ENCODE measurements around the gene ZNF358.
A peak's percentile ranks its signal among the peaks of the same experiment; 100 is the strongest.
"Not testable (repeated sequence)": the region's sequence is repeated elsewhere in the genome, so short reads cannot be mapped to it uniquely, and the experiment has no call there.

Gene ZNF358

DNA sequence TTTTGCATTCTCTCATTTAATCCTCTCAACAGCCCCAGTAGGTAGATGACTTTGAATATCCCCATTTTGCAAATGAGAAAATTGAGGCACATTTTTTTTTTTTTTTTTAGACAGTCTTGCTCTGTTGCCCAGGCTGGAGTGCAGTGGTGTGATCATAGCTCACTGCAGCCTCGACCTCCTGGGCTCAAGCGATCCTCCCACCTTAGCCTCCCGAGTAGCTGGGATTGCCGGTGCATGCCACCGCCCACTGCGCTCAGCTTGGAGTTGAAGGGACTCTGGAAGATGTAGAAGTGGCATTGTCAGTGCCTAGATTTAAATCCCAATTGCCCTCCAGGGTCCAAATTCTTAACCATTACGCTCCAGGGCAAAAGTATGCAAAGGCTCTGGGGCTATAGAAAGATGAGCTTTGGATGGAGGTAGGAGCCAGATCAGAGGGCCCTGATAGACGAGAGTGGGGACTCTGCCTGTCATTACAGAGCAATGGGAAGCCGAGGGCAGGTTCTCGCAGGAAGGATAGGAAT, 5.7 kb downstream of the ZNF358 start:
- DNase-seq: peak; percentile 26

DNA sequence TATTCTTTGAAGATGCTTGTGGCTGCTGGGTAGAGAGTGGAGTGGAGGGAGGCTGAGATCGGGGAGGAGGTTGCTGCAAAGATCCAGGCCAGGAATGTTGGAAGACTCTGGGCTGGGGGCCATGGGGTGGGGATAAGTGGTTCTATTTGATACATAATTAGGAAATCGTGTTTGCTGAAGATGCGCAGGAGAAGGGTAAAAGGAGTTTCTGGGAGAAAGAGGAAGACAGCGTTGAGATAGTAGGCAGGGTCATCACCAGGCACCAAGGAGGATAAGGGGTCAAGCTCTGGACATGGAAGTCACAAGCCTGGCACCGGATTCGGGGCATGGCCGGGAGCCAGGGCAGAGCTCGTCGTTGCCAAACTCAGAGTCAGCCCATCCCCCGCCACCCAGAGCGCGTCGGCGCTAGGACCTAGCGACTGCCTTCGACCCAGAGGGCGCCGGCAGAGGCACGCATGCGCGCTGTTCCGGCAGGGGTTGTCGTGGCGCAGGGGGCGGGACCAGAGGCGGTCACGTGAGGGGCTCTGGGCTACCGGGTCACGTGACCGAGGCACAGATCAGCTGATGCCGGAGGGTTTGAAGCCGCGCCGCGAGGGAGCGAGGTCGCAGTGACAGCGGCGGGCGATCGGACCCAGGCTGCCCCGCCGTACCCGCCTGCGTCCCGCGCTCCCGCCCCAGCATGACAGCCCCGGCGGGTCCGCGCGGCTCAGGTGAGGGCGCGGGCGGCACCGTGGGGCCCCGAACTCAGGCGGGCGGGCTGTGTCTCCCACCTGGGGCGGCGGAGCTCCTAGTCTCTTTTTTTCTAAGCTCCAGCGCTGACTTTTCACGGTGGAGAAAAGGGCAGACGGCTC, 6.4 kb downstream of the ZNF358 start, which contains the start of gene MCOLN1:
TSS of gene MCOLN1 (plus strand) at position 553 of the 851 bp plus-strand sequence. CDS start at position 680, 127 bp downstream.
- DNase-seq: peak; percentile 98

DNA sequence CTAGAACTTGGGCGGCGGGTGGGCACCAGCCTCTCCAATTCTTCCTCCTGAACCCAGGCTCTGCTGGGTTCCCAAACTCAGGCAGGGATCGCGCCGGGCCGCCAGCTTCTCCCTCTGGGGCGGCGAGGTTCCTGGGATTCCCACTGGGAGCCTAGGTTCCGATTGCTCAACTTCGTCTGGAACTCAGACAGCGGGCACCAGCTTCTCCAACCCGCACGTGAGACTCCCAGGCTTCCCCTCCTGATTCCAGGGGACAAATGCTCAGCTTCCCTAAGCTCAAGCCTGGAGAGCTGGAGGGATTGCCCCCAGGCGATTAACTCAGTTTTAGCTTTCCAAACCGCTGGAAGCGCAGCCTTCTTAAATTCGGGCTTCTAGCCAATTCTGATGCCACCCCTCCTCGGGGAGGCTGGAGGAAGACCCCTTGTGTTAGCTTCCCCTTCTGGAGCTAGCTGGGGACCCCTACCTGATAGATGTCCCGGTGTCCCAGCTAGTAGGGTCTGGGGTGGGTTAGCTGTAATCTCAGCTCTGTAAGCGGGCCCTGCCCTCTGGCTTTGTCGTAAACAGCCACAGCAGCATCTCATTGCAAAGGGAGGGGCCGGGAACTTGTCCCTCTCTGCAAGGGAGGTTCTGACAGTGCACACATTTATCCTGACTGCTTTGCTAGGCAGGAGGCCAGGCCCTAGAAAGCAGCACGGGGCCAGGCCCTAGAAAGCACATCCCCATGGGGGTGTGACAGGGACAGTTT, 7.2 kb downstream of the ZNF358 start:
- DNase-seq: peak; percentile 19

DNA sequence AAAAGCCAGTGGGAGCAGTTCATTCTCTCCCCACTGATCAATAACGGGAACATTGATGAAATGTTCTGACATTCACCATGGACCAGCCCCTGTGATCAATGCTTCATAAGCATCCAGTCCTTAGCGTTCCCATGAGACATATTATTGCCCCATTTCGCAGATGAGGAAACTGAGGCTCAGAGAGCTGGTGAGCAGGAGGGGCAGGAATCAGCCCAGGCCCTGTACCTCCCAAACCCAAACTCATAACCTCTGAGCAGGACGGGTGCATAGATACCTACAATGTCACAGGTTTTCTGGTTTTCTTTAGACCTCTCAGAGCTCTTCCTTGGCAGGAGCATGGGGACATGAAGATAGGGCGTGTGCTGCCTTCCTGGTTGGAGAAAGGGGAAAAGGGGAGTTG, 8.6 kb downstream of the ZNF358 start:
- DNase-seq: no peak

DNA sequence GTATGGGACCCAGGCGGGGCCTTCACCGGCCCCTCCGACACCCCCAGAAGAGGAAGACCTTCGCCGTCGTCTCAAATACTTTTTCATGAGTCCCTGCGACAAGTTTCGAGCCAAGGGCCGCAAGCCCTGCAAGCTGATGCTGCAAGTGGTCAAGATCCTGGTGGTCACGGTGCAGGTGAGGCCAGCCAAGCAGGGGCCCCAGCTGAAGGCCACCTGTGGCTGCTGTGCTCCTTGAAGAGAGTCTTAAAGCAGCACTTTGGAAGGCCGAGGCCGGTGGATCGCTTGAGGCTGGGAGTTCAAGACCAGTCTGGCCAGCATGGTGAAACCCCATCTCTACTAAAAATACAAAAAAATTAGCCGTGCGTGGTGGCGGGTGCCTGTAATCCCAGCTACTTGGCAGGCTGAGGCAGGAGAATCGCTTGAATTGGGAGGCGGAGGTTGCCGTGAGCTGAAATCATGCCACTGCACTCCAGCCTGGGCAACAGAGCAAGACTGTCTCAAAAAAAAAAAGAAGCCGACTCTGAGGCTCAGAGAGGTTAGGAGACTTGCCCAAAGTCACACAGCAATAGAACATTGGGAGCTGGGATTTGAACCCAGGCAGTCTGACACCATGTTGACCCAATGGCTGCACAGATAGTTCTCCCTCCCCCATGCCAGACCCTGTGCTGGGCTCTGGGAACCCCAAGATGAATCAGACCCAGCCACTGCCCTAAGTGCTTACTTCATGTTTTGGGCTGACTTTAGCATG, 9.3 kb downstream of the ZNF358 start:
- no peak for DNase-seq

DNA sequence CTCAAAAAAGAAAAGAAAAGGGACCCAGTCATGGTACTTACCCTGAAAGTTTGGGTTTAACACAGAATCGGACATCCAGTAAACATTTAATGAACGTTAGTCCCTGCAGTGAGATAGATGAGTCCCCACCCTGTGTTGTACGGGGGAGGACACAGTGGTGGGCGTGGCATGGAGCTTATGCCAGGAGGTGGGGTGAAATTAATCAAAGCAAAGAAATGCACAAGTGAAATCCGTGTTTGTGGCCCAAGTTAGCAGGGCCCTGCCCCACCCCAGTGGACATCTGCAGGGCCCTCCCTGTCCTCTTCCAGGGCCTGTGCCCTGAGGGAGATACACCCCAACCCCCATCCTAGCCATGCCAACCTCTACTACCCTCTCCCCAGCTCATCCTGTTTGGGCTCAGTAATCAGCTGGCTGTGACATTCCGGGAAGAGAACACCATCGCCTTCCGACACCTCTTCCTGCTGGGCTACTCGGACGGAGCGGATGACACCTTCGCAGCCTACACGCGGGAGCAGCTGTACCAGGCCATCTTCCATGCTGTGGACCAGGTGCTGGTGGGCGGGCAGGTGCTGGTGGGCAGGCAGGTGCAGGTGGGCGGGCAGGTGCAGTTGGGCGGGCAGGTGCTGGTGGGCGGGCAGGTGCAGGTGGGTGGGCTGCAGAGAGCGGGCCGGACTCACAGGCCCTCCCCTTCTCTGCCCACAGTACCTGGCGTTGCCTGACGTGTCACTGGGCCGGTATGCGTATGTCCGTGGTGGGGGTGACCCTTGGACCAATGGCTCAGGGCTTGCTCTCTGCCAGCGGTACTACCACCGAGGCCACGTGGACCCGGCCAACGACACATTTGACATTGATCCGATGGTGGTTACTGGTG, 10.4 kb downstream of the ZNF358 start:
- DNase-seq: no peak

DNA sequence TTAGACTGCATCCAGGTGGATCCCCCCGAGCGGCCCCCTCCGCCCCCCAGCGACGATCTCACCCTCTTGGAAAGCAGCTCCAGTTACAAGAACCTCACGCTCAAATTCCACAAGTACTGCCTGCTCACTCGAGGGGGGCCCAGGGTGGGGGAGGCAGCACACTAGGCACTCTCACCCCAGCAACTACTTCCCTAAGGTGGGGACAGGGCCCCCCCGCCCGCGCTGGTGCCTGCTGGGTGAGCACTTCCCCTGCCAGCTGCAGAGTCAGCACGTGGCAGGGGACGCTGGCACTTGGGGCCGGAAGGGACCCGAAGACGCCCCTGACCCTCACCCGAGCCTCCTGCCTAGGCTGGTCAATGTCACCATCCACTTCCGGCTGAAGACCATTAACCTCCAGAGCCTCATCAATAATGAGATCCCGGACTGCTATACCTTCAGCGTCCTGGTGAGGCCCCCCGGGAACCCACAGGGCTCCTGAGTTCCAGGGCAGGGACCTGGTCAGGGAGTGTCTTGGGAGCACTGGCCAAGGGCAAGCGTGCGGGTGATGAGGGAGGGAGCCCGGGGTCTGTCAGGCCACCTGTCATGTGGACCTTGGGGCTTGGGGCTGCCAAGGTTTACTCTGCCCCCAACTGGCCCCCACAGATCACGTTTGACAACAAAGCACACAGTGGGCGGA, 11.8 kb downstream of the ZNF358 start:
- no peak for DNase-seq

DNA sequence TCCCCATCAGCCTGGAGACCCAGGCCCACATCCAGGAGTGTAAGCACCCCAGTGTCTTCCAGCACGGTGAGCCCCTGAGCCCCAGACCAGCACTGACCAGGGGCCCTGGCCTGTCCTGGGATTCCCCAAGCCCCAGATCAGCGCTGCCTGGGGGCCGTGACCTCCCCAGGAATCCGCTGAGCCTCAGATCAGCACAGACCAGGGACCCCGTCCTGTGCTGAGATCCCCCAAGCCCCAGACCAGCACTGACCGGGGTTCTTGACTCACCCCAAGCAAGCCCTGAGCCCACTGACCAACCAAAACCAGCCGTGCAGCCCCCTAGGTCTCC, 12.3 kb downstream of the ZNF358 start:
- no peak for DNase-seq

DNA sequence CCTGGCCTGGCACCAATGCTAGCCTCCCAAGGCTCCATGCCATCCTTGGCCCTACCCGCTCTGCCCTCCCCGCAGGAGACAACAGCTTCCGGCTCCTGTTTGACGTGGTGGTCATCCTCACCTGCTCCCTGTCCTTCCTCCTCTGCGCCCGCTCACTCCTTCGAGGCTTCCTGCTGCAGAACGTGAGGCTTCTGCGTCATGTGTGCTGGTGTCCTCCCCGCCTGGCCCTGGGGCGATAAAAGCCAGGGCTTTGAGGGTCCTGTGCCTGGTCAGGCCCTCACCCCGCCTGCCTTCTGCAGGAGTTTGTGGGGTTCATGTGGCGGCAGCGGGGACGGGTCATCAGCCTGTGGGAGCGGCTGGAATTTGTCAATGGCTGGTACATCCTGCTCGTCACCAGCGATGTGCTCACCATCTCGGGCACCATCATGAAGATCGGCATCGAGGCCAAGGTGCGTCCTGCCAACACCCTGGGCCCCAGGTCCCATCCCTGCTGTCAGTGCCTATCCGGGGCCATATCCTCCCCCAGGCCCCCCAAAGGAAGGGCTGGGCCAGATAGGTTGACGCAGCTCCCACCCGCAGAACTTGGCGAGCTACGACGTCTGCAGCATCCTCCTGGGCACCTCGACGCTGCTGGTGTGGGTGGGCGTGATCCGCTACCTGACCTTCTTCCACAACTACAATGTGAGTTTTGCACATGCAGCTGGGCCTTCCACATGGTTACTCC, 12.8 kb downstream of the ZNF358 start:
- DNase-seq: no peak

DNA sequence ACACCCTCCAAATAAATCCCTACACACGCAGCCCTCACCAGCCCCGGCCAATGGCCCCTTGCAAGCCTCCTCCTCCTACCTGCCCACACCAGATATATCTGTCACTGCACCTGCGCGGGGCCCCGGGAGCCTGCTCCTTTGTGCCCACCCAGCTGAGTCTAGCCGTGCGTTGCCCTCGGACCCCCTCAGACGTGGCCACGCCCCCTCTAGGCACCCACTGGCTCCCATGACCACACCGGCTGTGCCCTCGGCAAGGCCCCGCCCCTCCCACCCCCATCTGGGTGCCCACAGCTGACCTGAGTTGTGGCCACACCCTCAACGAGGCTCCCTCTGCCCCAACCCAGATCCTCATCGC, 13.3 kb downstream of the ZNF358 start:
- DNase-seq: no peak

DNA sequence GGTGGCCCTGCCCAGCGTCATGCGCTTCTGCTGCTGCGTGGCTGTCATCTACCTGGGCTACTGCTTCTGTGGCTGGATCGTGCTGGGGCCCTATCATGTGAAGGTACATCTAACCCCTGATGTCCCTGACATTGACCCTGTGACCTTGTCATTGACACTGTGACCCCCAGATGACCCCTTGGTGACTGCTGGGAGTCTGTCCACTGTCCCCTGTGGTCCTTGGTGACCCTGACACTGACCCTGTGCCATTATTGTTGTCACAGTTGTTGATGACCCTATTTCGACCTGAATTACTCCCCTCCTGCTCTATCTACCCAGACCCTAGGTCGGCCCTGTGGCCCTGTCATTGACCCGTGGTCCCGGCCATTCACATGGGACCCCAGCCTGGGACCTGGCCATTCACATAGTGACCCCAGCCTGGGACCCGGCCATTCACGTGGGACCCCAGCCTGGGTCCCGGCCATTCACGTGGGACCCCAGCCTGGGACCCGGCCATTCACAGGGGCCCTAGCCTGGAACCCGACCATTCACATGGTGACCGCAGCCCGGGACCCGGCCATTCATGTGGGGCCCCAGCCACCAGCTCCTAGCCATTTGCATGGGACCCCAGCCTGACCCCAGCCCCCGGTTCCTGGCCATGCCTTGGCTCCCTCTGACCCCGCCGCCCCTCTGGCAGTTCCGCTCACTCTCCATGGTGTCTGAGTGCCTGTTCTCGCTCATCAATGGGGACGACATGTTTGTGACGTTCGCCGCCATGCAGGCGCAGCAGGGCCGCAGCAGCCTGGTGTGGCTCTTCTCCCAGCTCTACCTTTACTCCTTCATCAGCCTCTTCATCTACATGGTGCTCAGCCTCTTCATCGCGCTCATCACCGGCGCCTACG, 13.9 kb downstream of the ZNF358 start:
- no peak for DNase-seq

DNA sequence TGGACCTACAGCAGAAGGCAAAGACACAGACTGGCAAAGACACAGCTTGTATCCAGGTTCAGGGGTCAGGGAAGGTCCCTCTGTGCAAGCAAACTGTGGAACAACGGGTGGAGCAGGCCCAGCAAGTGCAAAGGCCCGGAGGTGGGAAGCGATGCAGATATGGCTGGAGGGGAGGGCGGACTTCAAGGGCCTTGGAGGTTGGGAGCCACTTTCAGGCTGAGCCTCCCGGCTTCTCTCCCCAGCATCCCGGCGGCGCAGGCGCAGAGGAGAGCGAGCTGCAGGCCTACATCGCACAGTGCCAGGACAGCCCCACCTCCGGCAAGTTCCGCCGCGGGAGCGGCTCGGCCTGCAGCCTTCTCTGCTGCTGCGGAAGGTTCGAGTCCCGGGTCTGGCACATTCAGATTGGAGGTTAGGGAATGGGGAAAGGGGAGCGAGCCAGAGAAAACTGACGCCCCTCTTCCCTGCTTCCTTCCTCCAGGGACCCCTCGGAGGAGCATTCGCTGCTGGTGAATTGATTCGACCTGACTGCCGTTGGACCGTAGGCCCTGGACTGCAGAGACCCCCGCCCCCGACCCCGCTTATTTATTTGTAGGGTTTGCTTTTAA, 17.5 kb downstream of the ZNF358 start:
- no peak for DNase-seq

DNA sequence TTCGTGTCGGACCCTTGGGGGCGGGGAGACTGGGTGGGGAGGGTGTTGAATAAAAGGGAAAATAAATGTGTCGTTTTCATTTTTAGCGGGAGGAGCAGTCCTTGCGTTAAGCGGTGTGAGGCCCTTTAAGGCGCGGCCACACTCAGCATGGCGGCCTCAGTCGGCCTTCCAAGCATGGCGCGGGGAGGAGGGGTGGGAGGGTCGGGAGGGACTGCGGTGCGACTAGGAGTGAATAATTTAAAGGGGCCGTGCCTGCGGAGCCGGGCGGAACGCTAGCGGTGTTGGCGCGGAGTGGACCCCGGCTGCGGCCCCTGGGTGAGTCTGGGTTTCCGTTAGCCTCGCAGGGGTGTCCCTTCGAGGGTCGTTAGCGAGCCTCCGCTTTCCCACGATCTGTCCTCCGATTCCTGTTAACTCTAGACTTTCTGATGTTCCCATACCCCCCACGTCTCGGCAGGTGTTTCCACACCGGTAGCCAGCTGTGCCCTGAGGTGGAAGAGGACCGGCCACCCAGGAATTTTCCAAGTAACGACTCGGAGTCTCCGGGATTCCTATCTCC, 18.1 kb downstream of the ZNF358 start:
- peak; percentile 88 for DNase-seq

DNA sequence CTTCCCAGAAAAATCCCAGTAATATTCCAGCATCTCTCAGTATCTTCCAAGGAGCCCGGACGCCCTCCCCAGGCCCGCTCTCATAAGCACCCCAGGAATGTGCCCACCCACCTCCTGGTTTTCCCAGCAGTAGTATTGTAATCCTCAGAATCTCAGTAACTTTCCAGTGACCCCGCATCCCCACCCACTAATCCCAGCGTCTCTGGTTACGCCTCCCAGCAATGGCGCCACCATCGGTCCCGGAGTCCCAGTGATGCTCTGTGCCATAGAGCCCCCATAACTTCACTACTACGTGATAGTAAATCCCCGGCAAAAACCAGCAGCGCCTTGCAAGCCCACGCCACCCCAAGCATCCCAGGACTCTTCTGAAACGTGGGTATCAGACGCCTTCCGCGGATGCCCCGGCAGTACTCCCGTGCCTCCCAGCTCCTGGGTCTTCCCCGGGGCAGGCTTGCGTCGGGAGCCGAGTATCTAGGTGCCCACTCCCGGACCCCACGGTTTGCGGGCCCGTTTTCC, 18.7 kb downstream of the ZNF358 start:
- peak; percentile 76 for DNase-seq

DNA sequence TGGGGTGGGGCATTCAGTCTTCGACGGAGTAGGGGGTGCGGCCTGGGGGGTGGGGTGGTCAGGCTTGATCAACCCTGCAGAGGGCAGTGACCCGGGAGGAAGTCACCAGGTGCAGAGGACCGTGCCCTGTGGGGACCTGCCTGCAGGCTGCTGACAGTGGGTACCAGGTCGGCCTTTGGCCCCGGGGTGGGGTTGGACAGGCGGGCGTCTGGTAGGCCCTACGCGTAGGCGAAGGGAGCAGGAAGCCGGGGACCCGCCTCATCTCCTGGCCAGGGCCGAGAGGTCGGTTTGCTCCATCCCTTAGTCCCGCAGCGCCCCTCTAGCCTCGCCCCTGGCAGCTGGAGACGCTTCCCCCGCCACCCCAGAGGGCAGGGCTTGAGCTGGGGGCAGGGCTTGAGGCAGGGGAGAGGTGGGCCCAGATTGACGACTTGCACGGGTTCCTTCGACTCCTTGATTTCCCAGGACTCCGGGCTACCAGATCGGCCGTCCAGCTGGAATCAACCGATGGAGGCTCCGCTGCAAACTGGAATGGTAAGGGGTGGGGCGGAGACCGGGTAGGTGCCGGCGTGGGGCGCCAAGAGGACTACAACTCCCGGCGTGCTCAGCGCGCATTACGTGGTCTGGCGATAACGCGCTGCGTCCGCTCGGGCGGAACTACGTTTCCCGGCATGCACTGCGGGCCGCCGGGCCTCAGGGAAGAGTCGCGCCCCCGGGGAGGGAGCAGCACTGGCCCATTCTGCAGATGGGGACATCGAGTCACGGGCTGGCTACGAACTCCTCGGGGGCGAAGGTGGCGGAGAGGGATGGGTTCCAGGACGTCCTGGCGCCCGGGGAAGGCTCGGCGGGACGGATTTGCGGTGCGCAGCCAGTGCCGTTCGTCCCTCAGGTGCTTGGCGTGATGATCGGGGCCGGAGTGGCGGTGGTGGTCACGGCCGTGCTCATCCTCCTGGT, 19.4 kb downstream of the ZNF358 start, which contains the start of gene PNPLA6:
TSS of gene PNPLA6 (plus strand) at position 671 of the 951 bp plus-strand sequence. CDS start at position 743, 72 bp downstream.
- DNase-seq: peak; percentile 94

DNA sequence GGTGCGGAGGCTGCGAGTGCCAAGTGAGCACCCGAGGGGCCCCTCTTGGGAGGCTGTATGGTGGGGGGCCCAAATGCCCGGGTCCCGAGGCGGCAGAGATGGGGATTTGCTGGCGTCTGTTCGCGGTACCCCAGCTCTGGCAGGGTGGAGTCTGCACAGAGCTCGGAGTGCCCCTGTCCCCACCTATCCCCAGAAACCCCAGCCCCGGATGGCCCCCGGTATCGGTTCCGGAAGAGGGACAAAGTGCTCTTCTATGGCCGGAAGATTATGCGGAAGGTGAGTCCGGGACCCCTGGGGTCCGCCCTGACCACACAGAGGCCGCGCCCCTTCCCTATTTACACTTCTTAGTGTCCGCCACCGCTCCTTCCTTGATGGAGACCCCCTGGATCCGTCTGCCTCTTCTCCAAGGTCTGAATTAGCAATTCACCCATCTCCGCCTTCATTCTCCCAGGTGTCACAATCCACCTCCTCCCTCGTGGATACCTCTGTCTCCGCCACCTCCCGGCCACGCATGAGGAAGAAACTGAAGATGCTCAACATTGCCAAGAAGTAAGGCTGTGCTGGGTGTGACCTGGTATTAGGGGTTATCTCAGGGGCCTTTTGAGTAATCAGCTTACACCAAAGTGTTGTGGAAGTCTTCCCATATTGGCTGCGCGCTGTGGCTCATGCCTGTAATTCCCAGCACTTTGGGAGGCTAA, 20.2 kb downstream of the ZNF358 start:
- peak; percentile 71 for DNase-seq

DNA sequence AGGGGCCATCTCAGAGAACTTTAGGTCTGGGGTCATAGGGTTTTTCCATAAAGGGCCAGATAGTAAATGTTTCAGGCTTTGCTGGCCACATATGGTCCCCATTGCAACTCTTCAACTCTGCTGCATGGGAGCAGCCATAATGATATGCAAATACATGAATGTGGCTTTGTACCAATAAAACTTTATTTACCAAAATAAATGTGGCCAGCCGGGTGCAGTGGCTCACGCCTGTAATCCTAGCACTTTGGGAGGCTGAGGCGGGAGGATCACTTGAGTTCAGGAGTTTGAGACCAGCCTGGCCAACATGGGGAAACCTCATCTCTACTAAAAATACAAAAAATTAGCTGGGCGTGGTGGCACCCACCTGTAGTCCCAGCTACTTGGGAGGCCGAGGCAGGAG, 23.1 kb downstream of the ZNF358 start:
- DNase-seq: not testable (repeated sequence)
